Measurements from ENCODE around the gene RNF126.

Gene RNF126

GRCh38 chr19:662962-663681 is at the start of gene RNF126:
Gene RNF126 (minus strand): TSS chr19:663214. CDS start chr19:663121, 93 bp downstream.
- Histone ChIP-seq H4K20me1 (ENCODE audit: insufficient read depth, low read length) (peaks cover 46% of the 10 kb centered on the region), H3K27me3 (ENCODE audit: insufficient read depth, low read length, poor library complexity) (no peaks in the 10 kb centered on the region), H3K4me2 (ENCODE audit: insufficient read depth, low read length) (peak within 1 kb of the TSS; percentile 99), H3K4me3 (ENCODE audit: low read depth in 1 of 2, low read length in 2 of 2) (peak within 1 kb of the TSS; percentile 78 to 99), H2AFZ (ENCODE audit: low read depth, low read length) (peak within 1 kb of the TSS; percentile 98), H3K27ac (ENCODE audit: low read length) (peak within 1 kb of the TSS; percentile 91), H3K9ac (ENCODE audit: low read depth, low read length) (peak within 1 kb of the TSS; percentile 97), H3K36me3 (ENCODE audit: insufficient read depth, low read length) (peaks cover 37% of the 10 kb centered on the region), H3K79me2 (ENCODE audit: insufficient read depth, low read length) (peaks cover 54% of the 10 kb centered on the region), H3K9me3 (ENCODE audit: insufficient read depth, low read length, severe bottlenecking) (no peaks in the 10 kb centered on the region), H3K4me1 (ENCODE audit: insufficient read depth, low read length) (peaks cover 56% of the 10 kb centered on the region)
- TF ChIP-seq CTCF (IDR thresholded peaks at IDR 0.05; ENCODE audit: borderline replicate concordance, extremely low read depth, low read length, poor library complexity, severe bottlenecking) (peak; percentile 1), EZH2 (IDR thresholded peaks at IDR 0.05; ENCODE audit: borderline replicate concordance, low read depth, low read length, severe bottlenecking) (no peak)
- DNase-seq, result peak; percentile 94
- ATAC-seq (ENCODE audit: insufficient read depth, low read depth), result peak; percentile 63

GRCh38 chr19:711254-711653 is 48.2 kb upstream of the RNF126 start:
- Histone ChIP-seq H2AFZ (ENCODE audit: low read depth, low read length) (no peak overlapping the region), H3K9ac (ENCODE audit: low read depth, low read length) (no peak overlapping the region), H3K9me3 (ENCODE audit: insufficient read depth, low read length, severe bottlenecking) (peaks cover 7% of the 10 kb centered on the region), H3K4me1 (ENCODE audit: insufficient read depth, low read length) (no peaks in the 10 kb centered on the region), H3K79me2 (ENCODE audit: insufficient read depth, low read length) (no peaks in the 10 kb centered on the region), H3K36me3 (ENCODE audit: insufficient read depth, low read length) (no peaks in the 10 kb centered on the region), H4K20me1 (ENCODE audit: insufficient read depth, low read length) (no peaks in the 10 kb centered on the region), H3K4me2 (ENCODE audit: insufficient read depth, low read length) (no peak overlapping the region), H3K4me3 (ENCODE audit: low read depth in 1 of 2, low read length in 2 of 2) (no peak overlapping the region), H3K27ac (ENCODE audit: low read length) (no peak overlapping the region), H3K27me3 (ENCODE audit: insufficient read depth, low read length, poor library complexity) (no peaks in the 10 kb centered on the region)
- no peak for TF ChIP-seq EZH2 (IDR thresholded peaks at IDR 0.05; ENCODE audit: borderline replicate concordance, low read depth, low read length, severe bottlenecking)
- no peak for TF ChIP-seq CTCF (IDR thresholded peaks at IDR 0.05; ENCODE audit: borderline replicate concordance, extremely low read depth, low read length, poor library complexity, severe bottlenecking)
- ATAC-seq (ENCODE audit: insufficient read depth, low read depth) (no peak), DNase-seq (no peak)

- Histone ChIP-seq H3K9ac (ENCODE audit: low read depth, low read length) (no peak overlapping the region), H3K27ac (ENCODE audit: low read length) (no peak overlapping the region), H3K36me3 (ENCODE audit: insufficient read depth, low read length) (no peaks in the 10 kb centered on the region), H3K27me3 (ENCODE audit: insufficient read depth, low read length, poor library complexity) (no peaks in the 10 kb centered on the region), H3K4me2 (ENCODE audit: insufficient read depth, low read length) (no peak overlapping the region), H4K20me1 (ENCODE audit: insufficient read depth, low read length) (no peaks in the 10 kb centered on the region), H3K4me3 (ENCODE audit: low read depth in 1 of 2, low read length in 2 of 2) (no peak overlapping the region), H3K4me1 (ENCODE audit: insufficient read depth, low read length) (no peaks in the 10 kb centered on the region), H3K9me3 (ENCODE audit: insufficient read depth, low read length, severe bottlenecking) (peaks cover 5% of the 10 kb centered on the region), H2AFZ (ENCODE audit: low read depth, low read length) (no peak overlapping the region), H3K79me2 (ENCODE audit: insufficient read depth, low read length) (no peaks in the 10 kb centered on the region)
- no peak for TF ChIP-seq CTCF (IDR thresholded peaks at IDR 0.05; ENCODE audit: borderline replicate concordance, extremely low read depth, low read length, poor library complexity, severe bottlenecking)
- TF ChIP-seq EZH2 (IDR thresholded peaks at IDR 0.05; ENCODE audit: borderline replicate concordance, low read depth, low read length, severe bottlenecking), result no peak
- ATAC-seq (ENCODE audit: insufficient read depth, low read depth) (no peak), DNase-seq (no peak)
These were observed 47.8 kb upstream of the RNF126 start for GRCh38 chr19:710767-711166.
